Stomach (tissue), 9 donors: Measurements from ENCODE around the gene TEDC1. TPM values are rescaled to one million over a fixed set of nuclear protein-coding genes. Genes with fewer than 3 reads are reported as not detected.
"Not testable (repeated sequence)": the region's sequence is repeated elsewhere in the genome, so short reads cannot be mapped to it uniquely, and the experiment has no call there.

Source experiments
- DNase-seq, 2 donors: peaks; one replicate each; pipeline versions ENCODE4 v3.0.0 to v3.0.0-alpha.2; 2013 to 2019
- H3K27ac ChIP-seq, 5 donors: fragments of 200-600 bp in 4 of 5; sonication (generic) in 4 of 5; one replicate each; pipeline ENCODE4 v1.5.1; 2013 to 2019; ENCODE audit warnings: mild to moderate bottlenecking in 1 of 5, moderate library complexity in 1 of 5
- H3K27me3 ChIP-seq, 3 donors: fragments of 200-600 bp; sonication (generic); one replicate each; pipeline ENCODE4 v1.5.1; 2017 to 2019; ENCODE audit warnings: mixed run types in 1 of 3
- H3K36me3 ChIP-seq, 4 donors: fragments of 200-600 bp; sonication (generic); 1 replicate in 3 of 4; 2 replicates in 1 of 4; pipeline ENCODE4 v1.5.1; 2016 to 2019
- H3K4me1 ChIP-seq, 4 donors: fragments of 200-600 bp; sonication (generic); one replicate each; pipeline ENCODE4 v1.5.1; 2016 to 2019
- H3K4me3 ChIP-seq, 4 donors: fragments of 200-600 bp; sonication (generic) in 3 of 4; one replicate each; pipeline ENCODE4 v1.5.1; 2016 to 2019; ENCODE audit warnings: mild to moderate bottlenecking in 1 of 4
- H3K9me3 ChIP-seq, 4 donors: fragments of 200-600 bp; sonication (generic); one replicate each; pipeline ENCODE4 v1.5.1; 2016 to 2019
- EP300 ChIP-seq: sonication (generic); formaldehyde crosslinking; IDR thresholded peaks from one replicate; pipeline ENCODE4 v1.6.1; 2017; ENCODE audit warnings: antibody characterized with exemption
- POLR2A ChIP-seq, 4 donors: fragments of 450-650 bp; IDR thresholded peaks; one replicate each; pipeline ENCODE4 v1.6.1; 2016; ENCODE audit warnings: antibody characterized with exemption in 4 of 4, control low read depth in 2 of 4, mild to moderate bottlenecking in 1 of 4, moderate library complexity in 1 of 4
- POLR2AphosphoS5 ChIP-seq, 3 donors: sonication (generic); formaldehyde crosslinking; IDR thresholded peaks; one replicate each; pipeline ENCODE4 v1.6.1; 2016; ENCODE audit warnings: antibody characterized with exemption in 3 of 3
- WGBS, 5 donors: extraction: QIAGEN DNeasy Blood & Tissue Kit in 3 of 5; methylation state at CpG; one replicate each; pipeline versions ENCODE4 v1.1.5 to v1.1.7; 2013 to 2018; 5-methylcytosine and 5-hydroxymethylcytosine counted together
- intact Hi-C: fragments of 100-400 bp; cut with DNase I; formaldehyde crosslinking; loops from one replicate; pipeline ENCODE4 v1.15.1; 2023; ENCODE audit warnings: low total_unique reads
- polyA plus RNA-seq, 3 donors: library from polyadenylated mRNA; stranded (reverse); fragments of 200-250 nt; gene quantifications; one replicate each; pipeline ENCODE4 v1.2.3, GENCODE V29; 2013
- total RNA-seq, 5 donors: library from RNA; depleted of rRNA; stranded (reverse); fragments of >200 nt; gene quantifications; one replicate each; pipeline versions ENCODE4 v1.1.0 to v1.2.3, GENCODE V29; 2014 to 2016
- TF ChIP-seq, protein P1 (sequence below), 7 experiments: fragments of 450-650 bp in 4 of 7; fragments of 200-600 bp in 3 of 7; sonication (generic) in 3 of 7; IDR thresholded peaks; one replicate each; pipeline ENCODE4 v1.5.1; 2016 to 2019; ENCODE audit warnings: antibody characterized with exemption in 7 of 7, control low read depth in 2 of 7, mild to moderate bottlenecking in 1 of 7
- donor health status: healthy with polysubstance abuse.
- donor health status: Bipolar disorder and iron deficiency.
- donor health status: healthy.

Gene TEDC1
- total and polyA plus RNA-seq, 8 donors, result 3.0 to 167 (median 17.9) TPM

DNA sequence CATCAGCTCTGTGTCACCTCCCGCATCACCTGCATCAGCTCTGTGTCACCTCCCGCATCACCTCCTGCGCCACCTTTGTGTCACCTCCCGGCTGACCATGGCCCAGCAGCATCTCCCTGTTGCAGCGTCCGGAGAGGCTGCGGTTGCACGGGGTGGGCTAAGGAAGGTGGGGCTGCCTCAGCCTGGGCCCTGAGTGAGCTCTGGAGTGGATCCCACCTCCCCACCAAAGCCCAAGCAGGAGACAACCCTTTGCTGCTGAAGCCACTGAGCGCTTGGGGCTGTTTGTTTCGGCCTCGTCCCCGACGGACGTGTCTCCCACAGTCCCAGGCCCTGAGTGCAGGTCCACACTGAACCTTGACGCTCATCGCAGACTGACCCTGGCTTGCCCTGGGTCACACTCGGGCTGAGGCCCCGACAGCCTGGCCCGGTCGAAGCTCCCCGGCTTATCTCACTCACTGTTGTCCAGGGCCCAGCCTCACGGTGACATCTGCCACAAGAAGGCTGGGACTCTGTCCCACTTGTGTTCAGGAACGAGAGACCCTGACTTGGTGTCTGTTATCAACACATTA, 47.5 kb downstream of the TEDC1 start:
- H3K4me3 ChIP-seq, result no peak overlapping the region
- peaks cover 0 to 7% (median 5%) of the 10 kb centered on the region in 4 donors for H3K4me1 ChIP-seq
- 80 to 87% (median 81%) methylated on average over 16 to 23 of the region's 23 CpGs for WGBS, 5 donors
- intact Hi-C loops, result no loop called here
- H3K36me3 ChIP-seq, result no peaks in the 10 kb centered on the region
- no peak for DNase-seq
- H3K9me3 ChIP-seq, result peaks cover 0 to 13% (median 5%) of the 10 kb centered on the region in 4 donors
- peaks cover 0 to 59% (median 34%) of the 10 kb centered on the region in 3 donors for H3K27me3 ChIP-seq
- H3K27ac ChIP-seq, result no peak overlapping the region
- TF ChIP-seq EP300, result no peak
- TF ChIP-seq POLR2A (IDR thresholded peaks at IDR 0.05), result no peak
- TF ChIP-seq POLR2AphosphoS5 (IDR thresholded peaks at IDR 0.05), result no peak
- TF ChIP-seq, protein P1, sequence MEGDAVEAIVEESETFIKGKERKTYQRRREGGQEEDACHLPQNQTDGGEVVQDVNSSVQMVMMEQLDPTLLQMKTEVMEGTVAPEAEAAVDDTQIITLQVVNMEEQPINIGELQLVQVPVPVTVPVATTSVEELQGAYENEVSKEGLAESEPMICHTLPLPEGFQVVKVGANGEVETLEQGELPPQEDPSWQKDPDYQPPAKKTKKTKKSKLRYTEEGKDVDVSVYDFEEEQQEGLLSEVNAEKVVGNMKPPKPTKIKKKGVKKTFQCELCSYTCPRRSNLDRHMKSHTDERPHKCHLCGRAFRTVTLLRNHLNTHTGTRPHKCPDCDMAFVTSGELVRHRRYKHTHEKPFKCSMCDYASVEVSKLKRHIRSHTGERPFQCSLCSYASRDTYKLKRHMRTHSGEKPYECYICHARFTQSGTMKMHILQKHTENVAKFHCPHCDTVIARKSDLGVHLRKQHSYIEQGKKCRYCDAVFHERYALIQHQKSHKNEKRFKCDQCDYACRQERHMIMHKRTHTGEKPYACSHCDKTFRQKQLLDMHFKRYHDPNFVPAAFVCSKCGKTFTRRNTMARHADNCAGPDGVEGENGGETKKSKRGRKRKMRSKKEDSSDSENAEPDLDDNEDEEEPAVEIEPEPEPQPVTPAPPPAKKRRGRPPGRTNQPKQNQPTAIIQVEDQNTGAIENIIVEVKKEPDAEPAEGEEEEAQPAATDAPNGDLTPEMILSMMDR (IDR thresholded peaks at IDR 0.05), result no peak

DNA sequence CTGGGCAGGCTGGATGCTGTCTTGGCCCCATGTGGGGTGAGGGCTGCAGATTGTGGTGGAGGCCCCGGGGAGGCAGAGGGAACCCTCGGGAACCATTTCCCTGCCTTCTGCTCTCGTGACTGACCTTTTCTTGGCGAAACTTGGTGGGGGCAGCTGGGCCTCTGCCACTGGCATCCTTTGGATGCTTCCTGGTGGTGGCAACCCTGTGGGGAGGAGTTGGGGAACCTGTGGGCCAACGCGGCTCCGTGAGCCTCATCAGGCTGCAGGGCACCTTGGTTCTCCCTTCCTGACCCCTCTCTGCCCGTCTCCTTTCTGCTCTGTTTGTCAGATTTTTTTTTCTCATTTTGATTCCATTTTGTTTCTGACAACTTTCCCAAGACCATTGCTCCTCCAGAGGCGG, 49.8 kb downstream of the TEDC1 start:
- Histone ChIP-seq H3K27me3 (peaks cover 0 to 42% (median 28%) of the 10 kb centered on the region in 3 donors), H3K36me3 (no peaks in the 10 kb centered on the region), H3K9me3 (peaks cover 0 to 15% (median 8%) of the 10 kb centered on the region in 4 donors), H3K4me1 (peaks cover 0 to 7% (median 5%) of the 10 kb centered on the region in 4 donors), H3K4me3 (no peak overlapping the region), H3K27ac (no peak overlapping the region)
- TF ChIP-seq, protein P1 (IDR thresholded peaks at IDR 0.05), result no peak
- TF ChIP-seq POLR2A (IDR thresholded peaks at IDR 0.05), result no peak
- no peak for TF ChIP-seq EP300
- TF ChIP-seq POLR2AphosphoS5 (IDR thresholded peaks at IDR 0.05), result no peak
- DNase-seq, result no peak
- 73 to 81% (median 79%) methylated on average over 9 of the region's 9 CpGs for WGBS, 5 donors
- intact Hi-C loops, result no loop called here

DNA sequence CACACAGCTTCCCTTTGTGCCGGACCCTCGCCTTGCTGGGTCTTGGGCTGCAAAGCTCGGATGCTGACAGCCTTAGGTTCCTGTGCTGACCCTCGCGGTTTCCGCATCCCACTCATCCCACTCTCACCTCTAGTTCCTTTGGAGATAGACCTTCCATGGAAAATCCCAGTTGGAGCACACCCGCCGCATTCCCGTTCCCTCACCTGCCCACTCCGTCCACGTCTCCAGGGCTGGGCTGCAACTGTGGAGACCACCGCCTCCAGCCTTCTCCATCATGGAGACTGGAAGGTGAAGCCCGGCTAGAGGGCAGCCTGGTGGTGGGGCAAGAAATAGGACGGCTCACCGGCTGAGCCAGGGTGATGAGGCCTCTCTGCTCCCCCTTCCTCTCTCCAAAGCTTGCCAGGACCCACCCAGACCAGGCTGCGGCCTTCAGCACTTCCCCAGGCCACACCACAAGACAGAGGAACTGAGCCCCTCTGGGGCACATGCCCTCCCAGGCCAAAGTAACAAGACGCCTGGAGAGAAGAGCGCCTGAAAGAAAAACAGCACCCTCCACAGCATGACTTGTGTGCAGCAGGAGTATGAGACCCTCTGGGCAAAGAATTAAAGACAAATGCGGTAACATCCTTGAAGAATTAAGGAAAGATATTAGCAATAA, 50.3 kb downstream of the TEDC1 start:
- H3K4me1 ChIP-seq, result peaks cover 0 to 7% (median 5%) of the 10 kb centered on the region in 4 donors
- no peak overlapping the region for H3K4me3 ChIP-seq
- TF ChIP-seq, protein P1 (IDR thresholded peaks at IDR 0.05), result no peak
- TF ChIP-seq POLR2AphosphoS5 (IDR thresholded peaks at IDR 0.05) (no peak), POLR2A (IDR thresholded peaks at IDR 0.05) (no peak), EP300 (no peak)
- H3K27ac ChIP-seq, result no peak overlapping the region
- intact Hi-C loops, result no loop called here
- H3K27me3 ChIP-seq, result peaks cover 0 to 37% (median 23%) of the 10 kb centered on the region in 3 donors
- H3K9me3 ChIP-seq, result peaks cover 0 to 15% (median 8%) of the 10 kb centered on the region in 4 donors
- DNase-seq, result no peak
- 79 to 83% (median 83%) methylated on average over 18 to 19 of the region's 19 CpGs for WGBS, 5 donors
- H3K36me3 ChIP-seq, result no peaks in the 10 kb centered on the region

DNA sequence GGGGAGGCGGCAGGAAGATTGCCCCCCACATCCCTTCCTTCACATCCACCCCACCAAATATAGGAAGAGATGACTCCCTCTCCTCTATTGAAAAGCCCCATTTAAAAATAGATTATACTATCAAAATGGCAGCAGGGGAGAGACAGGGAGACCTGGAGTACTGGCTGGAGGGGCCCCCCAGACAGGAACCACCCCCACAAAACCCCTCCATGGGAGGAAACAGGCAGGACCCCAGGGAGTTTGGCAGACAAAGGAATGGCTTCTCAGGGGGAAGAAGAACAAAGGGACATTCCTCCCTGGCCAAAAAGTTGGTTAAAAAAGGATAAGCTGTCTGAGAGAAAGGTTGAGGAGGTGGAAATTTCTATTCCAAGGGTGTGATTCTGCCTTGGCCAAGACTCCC, 54.6 kb downstream of the TEDC1 start:
- H3K36me3 ChIP-seq, H3K4me3 ChIP-seq, DNase-seq, H3K27me3 ChIP-seq, H3K27ac ChIP-seq, H3K4me1 ChIP-seq, intact Hi-C loops: not testable (repeated sequence)
- H3K9me3 ChIP-seq, result peaks cover 0 to 15% (median 8%) of the 10 kb centered on the region in 4 donors
- WGBS, 5 donors, result 50 to 79% (median 60%) methylated on average over 1 of the region's 1 CpG

DNA sequence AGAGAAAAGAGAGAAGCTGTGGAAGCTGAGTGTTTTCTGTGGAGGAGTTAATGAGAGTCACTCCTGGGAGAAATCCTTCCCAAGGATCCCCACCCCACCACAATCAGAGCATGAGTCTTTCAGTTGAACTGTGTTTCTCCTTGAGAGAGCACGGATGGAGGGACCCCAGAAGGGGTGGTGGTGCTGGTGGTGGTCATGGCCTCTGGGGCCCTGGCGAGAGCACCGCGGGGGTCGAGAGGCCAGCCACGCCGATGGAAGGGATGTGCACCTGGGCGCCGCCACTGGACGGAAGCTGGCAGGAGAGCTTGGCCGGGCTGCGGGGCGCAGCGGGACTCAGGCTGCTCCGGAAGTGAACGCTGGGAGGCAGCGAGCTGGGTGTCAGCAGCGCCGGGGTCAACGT, 55.4 kb downstream of the TEDC1 start:
- H3K4me1 ChIP-seq, DNase-seq, intact Hi-C loops, H3K4me3 ChIP-seq, H3K27ac ChIP-seq, H3K36me3 ChIP-seq, H3K27me3 ChIP-seq: not testable (repeated sequence)
- WGBS, 5 donors, result 91 to 95% (median 94%) methylated on average over 7 to 10 of the region's 20 CpGs; no CpG with 5 or more reads in 2 of the 5 donors
- H3K9me3 ChIP-seq, result peaks cover 0 to 15% (median 8%) of the 10 kb centered on the region in 4 donors

DNA sequence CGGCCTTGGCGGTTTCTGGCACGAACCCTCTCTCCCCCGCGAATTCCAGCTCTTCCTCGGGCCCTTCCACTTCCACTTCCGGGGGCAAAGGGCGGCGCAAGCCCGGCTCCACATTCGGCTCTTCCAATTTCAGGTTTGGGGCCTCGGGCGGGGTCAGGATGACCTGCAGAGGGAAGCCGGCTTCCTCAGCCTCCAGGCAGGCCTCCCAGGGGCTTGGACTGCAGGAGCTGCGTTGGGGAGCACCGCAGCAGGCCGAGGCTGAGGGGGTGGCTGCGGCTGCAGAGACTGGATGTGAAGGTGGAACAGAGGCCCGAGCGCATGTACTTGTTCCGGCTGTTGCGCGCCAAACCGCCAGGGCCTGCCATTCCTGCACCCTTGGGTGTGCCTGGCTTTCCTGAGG, 56.0 kb downstream of the TEDC1 start:
- intact Hi-C loops, DNase-seq, H3K36me3 ChIP-seq, H3K4me3 ChIP-seq, H3K27me3 ChIP-seq, H3K27ac ChIP-seq, H3K4me1 ChIP-seq: not testable (repeated sequence)
- H3K9me3 ChIP-seq, result peaks cover 0 to 15% (median 8%) of the 10 kb centered on the region in 4 donors
- WGBS, 5 donors, result 93 to 97% (median 94%) methylated on average over 5 to 19 of the region's 24 CpGs
